Stimulated activated CD8-positive, alpha-beta memory T cell treated with anti-CD3 and anti-CD28 coated beads, Interleukin-4, amount 100 ng/mL, for 4 hours (primary cell): ENCODE data around the gene RAB1B.
A peak's percentile ranks its signal among the peaks of the same experiment; 100 is the strongest.
"Not testable (repeated sequence)": the region's sequence is repeated elsewhere in the genome, so short reads cannot be mapped to it uniquely, and the experiment has no call there.

ENCODE experiments used
- DNase-seq, 2 donors: peaks; one replicate each; pipeline ENCODE4 v3.0.0-alpha.2; 2020; ENCODE audit warnings: low read depth in 2 of 2, low spot score in 1 of 2

RAB1B gene

GRCh38 chr11:66266378-66267038, 1.9 kb upstream of the RAB1B start:
- no peak for DNase-seq

GRCh38 chr11:66267039-66267378, 1.4 kb upstream of the RAB1B start:
- no peak for DNase-seq

DNA sequence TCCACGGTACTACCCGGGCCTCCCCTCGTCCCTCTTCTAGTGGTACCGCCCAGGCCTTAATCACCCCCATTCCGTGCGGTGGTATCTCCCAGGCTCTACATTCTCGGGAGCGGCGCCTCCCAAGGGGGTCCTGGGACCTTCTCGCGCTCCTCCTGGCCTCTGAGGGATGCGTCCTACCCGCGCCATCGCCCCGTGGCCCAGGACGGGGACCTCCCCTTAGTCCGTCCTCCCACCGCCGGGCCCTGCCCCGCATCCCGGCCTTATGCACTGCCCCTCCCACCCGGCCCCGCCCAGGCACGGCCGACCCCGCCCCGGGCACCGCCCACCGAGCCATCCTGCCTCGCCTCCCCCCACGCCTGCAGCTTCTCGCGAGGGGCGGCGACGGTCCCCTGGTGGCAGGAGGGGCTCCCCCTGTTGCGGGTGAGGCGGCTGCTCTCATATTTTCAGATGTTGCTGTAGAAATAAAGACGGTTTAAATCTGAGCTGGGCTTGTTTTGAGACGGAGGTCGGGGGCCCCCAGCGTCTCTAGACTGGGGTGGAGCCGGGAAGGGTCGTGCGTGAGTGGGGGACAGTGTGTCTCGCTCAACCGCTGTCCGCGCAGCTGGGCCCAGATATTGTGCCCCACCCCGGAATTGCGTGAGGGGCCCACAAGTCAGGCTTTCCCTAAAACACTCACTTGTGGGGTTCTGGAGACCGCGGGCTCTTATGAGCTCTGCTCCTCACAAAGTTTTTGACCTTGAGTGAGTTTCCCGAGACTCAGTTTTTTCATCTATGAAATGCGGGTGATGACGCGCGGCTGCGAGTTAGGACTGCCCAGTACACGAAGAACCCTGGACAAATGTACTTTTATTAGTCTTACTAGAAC, 828 bp upstream of the RAB1B start:
- DNase-seq = peak; percentile 68 to 71

GRCh38 chr11:66268952-66269905, 790 bp downstream of the RAB1B start:
- no peak for DNase-seq

DNA sequence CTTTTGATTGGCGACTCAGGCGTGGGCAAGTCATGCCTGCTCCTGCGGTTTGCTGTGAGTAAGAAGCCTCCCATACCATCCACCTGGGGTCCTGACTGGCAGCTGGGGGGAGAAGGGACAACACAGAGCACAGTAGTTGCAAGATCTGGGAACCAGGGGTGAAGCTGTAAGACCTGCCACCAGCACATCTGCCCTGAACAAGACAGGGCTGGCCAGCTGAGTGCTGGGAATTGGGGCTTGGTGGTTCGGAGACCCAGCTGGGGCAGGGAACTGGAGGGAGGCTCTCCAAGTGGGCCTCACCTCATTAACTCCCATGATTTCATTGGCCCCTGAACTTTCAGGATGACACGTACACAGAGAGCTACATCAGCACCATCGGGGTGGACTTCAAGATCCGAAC, 3.4 kb downstream of the RAB1B start:
- DNase-seq = no peak

- DNase-seq = no peak
Measured at GRCh38 chr11:66272596-66272995, 4.2 kb downstream of the RAB1B start.

DNA sequence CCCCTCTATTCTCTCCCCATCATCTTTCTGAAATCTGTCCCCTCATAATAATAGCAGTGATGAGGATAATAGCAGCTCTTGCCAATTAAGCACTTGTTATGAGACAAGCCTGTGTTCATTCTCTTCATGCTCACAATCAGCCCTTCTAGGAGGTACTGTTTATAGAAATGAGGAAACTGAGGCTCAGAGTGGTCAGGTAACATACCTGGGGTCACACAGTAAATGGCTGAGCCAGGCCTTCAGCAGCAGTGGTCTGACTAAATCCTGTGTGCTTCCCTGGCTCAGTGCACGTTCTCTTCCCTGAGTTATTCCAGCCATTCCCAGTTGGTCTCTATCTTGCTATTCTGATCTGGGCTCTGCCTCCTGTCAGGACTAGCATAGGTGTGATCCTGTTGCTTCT, 5.8 kb downstream of the RAB1B start:
- no peak for DNase-seq

GRCh38 chr11:66275396-66275795, 7.0 kb downstream of the RAB1B start:
- no peak for DNase-seq

DNA sequence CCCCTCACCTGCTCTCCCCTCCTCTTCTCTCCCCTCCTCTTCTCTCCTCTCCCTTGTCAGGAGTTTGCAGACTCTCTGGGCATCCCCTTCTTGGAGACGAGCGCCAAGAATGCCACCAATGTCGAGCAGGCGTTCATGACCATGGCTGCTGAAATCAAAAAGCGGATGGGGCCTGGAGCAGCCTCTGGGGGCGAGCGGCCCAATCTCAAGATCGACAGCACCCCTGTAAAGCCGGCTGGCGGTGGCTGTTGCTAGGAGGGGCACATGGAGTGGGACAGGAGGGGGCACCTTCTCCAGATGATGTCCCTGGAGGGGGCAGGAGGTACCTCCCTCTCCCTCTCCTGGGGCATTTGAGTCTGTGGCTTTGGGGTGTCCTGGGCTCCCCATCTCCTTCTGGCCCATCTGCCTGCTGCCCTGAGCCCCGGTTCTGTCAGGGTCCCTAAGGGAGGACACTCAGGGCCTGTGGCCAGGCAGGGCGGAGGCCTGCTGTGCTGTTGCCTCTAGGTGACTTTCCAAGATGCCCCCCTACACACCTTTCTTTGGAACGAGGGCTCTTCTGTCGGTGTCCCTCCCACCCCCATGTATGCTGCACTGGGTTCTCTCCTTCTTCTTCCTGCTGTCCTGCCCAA, 7.7 kb downstream of the RAB1B start:
- no peak for DNase-seq

DNA sequence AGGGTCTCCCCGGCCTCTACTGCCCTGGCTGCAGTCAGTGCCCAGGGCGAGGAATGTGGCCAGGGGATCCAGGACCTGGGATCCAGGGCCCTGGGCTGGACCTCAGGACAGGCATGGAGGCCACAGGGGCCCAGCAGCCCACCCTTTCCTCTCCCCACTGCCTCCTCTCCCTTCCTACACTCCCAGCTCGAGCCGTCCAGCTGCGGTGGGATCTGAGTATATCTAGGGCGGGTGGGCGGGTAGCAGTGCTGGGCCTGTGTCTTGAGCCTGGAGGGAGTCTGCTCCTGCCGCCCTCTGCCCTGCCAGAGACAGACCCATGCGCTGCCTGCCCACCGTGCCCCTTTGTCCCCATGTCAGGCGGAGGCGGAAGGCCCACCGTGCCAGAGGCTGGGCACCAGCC, 8.2 kb downstream of the RAB1B start:
- DNase-seq = not testable (repeated sequence)

GRCh38 chr11:66277064-66277463, 8.6 kb downstream of the RAB1B start:
- not testable (repeated sequence) for DNase-seq

GRCh38 chr11:66277471-66278362, 9.3 kb downstream of the RAB1B start, which contains the start of gene CNIH2:
Gene CNIH2, plus strand, starts transcription at chr11:66278175. Its CDS starts 282 bp downstream, at chr11:66278457.
- DNase-seq = no peak

GRCh38 chr11:66278363-66279091, 10.1 kb downstream of the RAB1B start:
- no peak for DNase-seq

GRCh38 chr11:66279092-66279734, 10.8 kb downstream of the RAB1B start:
- DNase-seq = no peak

GRCh38 chr11:66280428-66280827, 12.0 kb downstream of the RAB1B start:
- no peak for DNase-seq

GRCh38 chr11:66281001-66281400, 12.6 kb downstream of the RAB1B start:
- no peak for DNase-seq

DNA sequence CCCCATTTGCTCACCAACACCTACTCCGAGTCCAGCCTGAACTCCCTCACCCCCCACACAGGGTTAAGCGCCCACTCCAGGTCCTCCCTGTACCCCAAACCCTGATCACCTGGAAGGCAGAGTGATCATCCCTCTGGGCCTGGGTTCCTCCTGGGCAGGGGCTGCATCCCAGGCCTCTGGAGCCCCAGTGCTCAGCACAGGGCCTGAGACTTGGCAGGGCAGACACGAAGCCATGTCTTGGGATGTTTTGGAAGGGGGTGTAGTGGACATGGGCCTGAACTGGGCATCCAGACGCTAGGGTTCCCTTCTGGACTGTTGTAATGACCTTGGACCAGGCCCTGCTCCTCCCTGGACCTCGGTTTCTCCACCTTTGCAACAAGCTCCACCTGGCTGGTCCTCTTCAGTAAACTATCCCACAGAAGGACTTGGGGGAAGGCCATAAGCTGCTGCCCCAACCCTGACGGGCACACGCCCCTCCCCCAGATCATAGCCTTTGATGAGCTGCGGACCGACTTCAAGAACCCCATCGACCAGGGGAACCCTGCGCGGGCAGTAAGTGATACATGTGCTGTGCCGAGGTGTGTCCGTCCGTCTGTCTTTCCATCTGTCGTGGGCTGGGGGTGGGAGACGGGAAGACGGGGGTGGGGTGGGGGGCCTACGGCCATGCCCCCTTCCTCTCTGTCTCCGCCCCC, 13.5 kb downstream of the RAB1B start:
- DNase-seq = no peak
